Suprapubic skin (tissue), 4 donors: ENCODE results near the gene CNRIP1. TPM values are rescaled to one million over a fixed set of nuclear protein-coding genes. Genes with fewer than 3 reads are reported as not detected.

Experiments used
- DNase-seq, 2 donors: peaks; one replicate each; pipeline ENCODE4 v3.0.0-alpha.2; 2019; ENCODE audit warnings: low spot score in 2 of 2
- H3K27ac ChIP-seq: fragments of 200-600 bp; sonication (generic); one replicate; pipeline ENCODE4 v1.5.1; 2019
- H3K27me3 ChIP-seq: fragments of 200-600 bp; sonication (generic); one replicate; pipeline ENCODE4 v1.5.1; 2019
- H3K36me3 ChIP-seq: fragments of 200-600 bp; sonication (generic); one replicate; pipeline ENCODE4 v1.5.1; 2019
- H3K4me1 ChIP-seq: fragments of 200-600 bp; sonication (generic); one replicate; pipeline ENCODE4 v1.5.1; 2019
- H3K4me3 ChIP-seq: fragments of 200-600 bp; sonication (generic); one replicate; pipeline ENCODE4 v1.5.1; 2019; ENCODE audit warnings: mild to moderate bottlenecking
- H3K9me3 ChIP-seq: fragments of 200-600 bp; sonication (generic); one replicate; pipeline ENCODE4 v1.5.1; 2019
- CTCF ChIP-seq, 2 donors: fragments of 200-600 bp in 1 of 2; fragments of 450-650 bp in 1 of 2; sonication (generic) in 1 of 2; IDR thresholded peaks; one replicate each; pipeline ENCODE4 v1.5.1; 2016 to 2019; ENCODE audit warnings: antibody characterized with exemption in 2 of 2, mild to moderate bottlenecking in 1 of 2, moderate library complexity in 1 of 2
- EP300 ChIP-seq: sonication (generic); formaldehyde crosslinking; IDR thresholded peaks from one replicate; pipeline ENCODE4 v1.6.1; 2017; ENCODE audit warnings: antibody characterized with exemption
- POLR2A ChIP-seq, 2 donors: fragments of 450-650 bp; IDR thresholded peaks; one replicate each; pipeline ENCODE4 v1.6.1; 2017; ENCODE audit warnings: antibody characterized with exemption in 2 of 2, mild to moderate bottlenecking in 2 of 2, moderate library complexity in 2 of 2
- POLR2AphosphoS5 ChIP-seq, 3 donors: sonication (generic); formaldehyde crosslinking; IDR thresholded peaks; one replicate each; pipeline ENCODE4 v1.6.1; 2017; ENCODE audit warnings: antibody characterized with exemption in 3 of 3
- WGBS: methylation state at CpG from one replicate; pipeline ENCODE4 v1.1.5; 2018; 5-methylcytosine and 5-hydroxymethylcytosine counted together
- total RNA-seq, 4 donors: library from RNA; depleted of rRNA; stranded (reverse); fragments of >200 nt; gene quantifications; one replicate each; pipeline ENCODE4 v1.1.0, GENCODE V29; 2016

CNRIP1 gene
- total RNA-seq, 4 donors from 2014 or later = 3.4 to 13.5 (median 6.6) TPM

GRCh38 chr2:68302281-68302875 lies 17.4 kb downstream of the CNRIP1 start:
- no peaks in the 10 kb centered on the region for H3K27me3 ChIP-seq
- TF ChIP-seq CTCF (IDR thresholded peaks at IDR 0.05) (no peak), EP300 (no peak), POLR2AphosphoS5 (IDR thresholded peaks at IDR 0.05) (no peak), POLR2A (IDR thresholded peaks at IDR 0.05) (no peak)
- no peak overlapping the region for H3K4me3 ChIP-seq
- WGBS = 80% methylated on average over 3 of the region's 3 CpGs
- no peaks in the 10 kb centered on the region for H3K4me1 ChIP-seq
- no peaks in the 10 kb centered on the region for H3K36me3 ChIP-seq
- no peaks in the 10 kb centered on the region for H3K9me3 ChIP-seq
- no peak for DNase-seq
- H3K27ac ChIP-seq = no peak overlapping the region

DNA sequence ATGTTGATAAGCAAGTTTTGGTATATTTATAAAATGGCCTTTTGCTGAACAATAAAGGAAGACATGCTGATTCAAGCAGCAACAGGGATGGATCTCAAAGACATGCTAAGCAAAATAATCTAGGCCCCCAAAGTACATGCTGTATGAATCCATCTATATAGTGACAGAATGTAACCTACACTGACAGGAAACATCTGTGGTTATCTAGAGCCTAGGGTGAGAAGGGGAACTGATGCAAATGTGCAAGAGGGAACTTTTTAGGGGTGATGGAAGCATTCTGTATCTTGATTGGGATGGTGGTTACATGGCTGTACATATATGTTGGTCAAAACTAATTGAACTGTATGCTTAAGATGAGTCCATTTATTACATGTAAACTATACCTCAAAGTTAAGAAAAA lies 24.2 kb downstream of the CNRIP1 start:
- Histone ChIP-seq H3K36me3 (no peaks in the 10 kb centered on the region), H3K4me1 (peaks cover 9% of the 10 kb centered on the region), H3K27ac (no peak overlapping the region), H3K9me3 (no peaks in the 10 kb centered on the region), H3K27me3 (no peaks in the 10 kb centered on the region), H3K4me3 (no peak overlapping the region)
- DNase-seq = no peak
- no peak for TF ChIP-seq POLR2AphosphoS5 (IDR thresholded peaks at IDR 0.05)
- TF ChIP-seq EP300 = no peak
- TF ChIP-seq POLR2A (IDR thresholded peaks at IDR 0.05) = no peak
- no peak for TF ChIP-seq CTCF (IDR thresholded peaks at IDR 0.05)

GRCh38 chr2:68294913-68295312 lies 24.8 kb downstream of the CNRIP1 start:
- Histone ChIP-seq H3K27me3 (no peaks in the 10 kb centered on the region), H3K9me3 (no peaks in the 10 kb centered on the region), H3K4me1 (peaks cover 9% of the 10 kb centered on the region), H3K4me3 (no peak overlapping the region), H3K36me3 (no peaks in the 10 kb centered on the region), H3K27ac (no peak overlapping the region)
- no peak for TF ChIP-seq POLR2AphosphoS5 (IDR thresholded peaks at IDR 0.05)
- TF ChIP-seq CTCF (IDR thresholded peaks at IDR 0.05) = no peak
- WGBS = 69% methylated on average over 2 of the region's 2 CpGs
- no peak for DNase-seq

GRCh38 chr2:68294187-68294586 lies 25.6 kb downstream of the CNRIP1 start:
- Histone ChIP-seq H3K27ac (no peak overlapping the region), H3K4me1 (peaks cover 9% of the 10 kb centered on the region), H3K9me3 (no peaks in the 10 kb centered on the region), H3K27me3 (no peaks in the 10 kb centered on the region), H3K36me3 (no peaks in the 10 kb centered on the region), H3K4me3 (no peak overlapping the region)
- no peak for DNase-seq
- TF ChIP-seq POLR2A (IDR thresholded peaks at IDR 0.05) (no peak), EP300 (no peak), CTCF (IDR thresholded peaks at IDR 0.05) (no peak), POLR2AphosphoS5 (IDR thresholded peaks at IDR 0.05) (no peak)
- 89% methylated on average over 3 of the region's 3 CpGs for WGBS

- no peak overlapping the region for H3K4me3 ChIP-seq
- WGBS = 64% methylated on average over 6 of the region's 6 CpGs
- H3K9me3 ChIP-seq = no peaks in the 10 kb centered on the region
- no peaks in the 10 kb centered on the region for H3K27me3 ChIP-seq
- no peaks in the 10 kb centered on the region for H3K36me3 ChIP-seq
- no peak for DNase-seq
- TF ChIP-seq POLR2AphosphoS5 (IDR thresholded peaks at IDR 0.05) = no peak
- no peak for TF ChIP-seq CTCF (IDR thresholded peaks at IDR 0.05)
- no peak for TF ChIP-seq POLR2A (IDR thresholded peaks at IDR 0.05)
- TF ChIP-seq EP300 = no peak
- H3K27ac ChIP-seq = no peak overlapping the region
- H3K4me1 ChIP-seq = peaks cover 13% of the 10 kb centered on the region
These were observed 26.0 kb downstream of the CNRIP1 start for GRCh38 chr2:68293755-68294154.
